NCI-H748 treated with DMSO at 0.1 percent for 48 hours (cell line): Measurements from ENCODE around the gene NCOR2.

ENCODE experiments used
- DNase-seq: peaks from one replicate; lab custom pipeline; 2025; lab: John Stamatoyannopoulos, UW

The NCOR2 gene

GRCh38 chr12:124560146-124560890 is 7.1 kb downstream of the NCOR2 start:
- DNase-seq, result no peak

- no peak for DNase-seq
Measured at GRCh38 chr12:124559182-124560017, 8.0 kb downstream of the NCOR2 start.

GRCh38 chr12:124558313-124558712 is 9.1 kb downstream of the NCOR2 start:
- DNase-seq, result no peak

GRCh38 chr12:124557518-124558223 is 9.7 kb downstream of the NCOR2 start:
- DNase-seq, result no peak

- no peak for DNase-seq
Measured at GRCh38 chr12:124556896-124557501, 10.4 kb downstream of the NCOR2 start.

- no peak for DNase-seq
Measured at GRCh38 chr12:124556074-124556466, 11.3 kb downstream of the NCOR2 start.

- no peak for DNase-seq
Measured at GRCh38 chr12:124555168-124556073, 12.0 kb downstream of the NCOR2 start.

- no peak for DNase-seq
Measured at GRCh38 chr12:124554429-124555029, 12.9 kb downstream of the NCOR2 start.

GRCh38 chr12:124553862-124554428 is 13.5 kb downstream of the NCOR2 start:
- DNase-seq, result no peak

GRCh38 chr12:124551268-124552144 is 15.9 kb downstream of the NCOR2 start:
- DNase-seq, result peak; percentile 39

- DNase-seq, result no peak
Measured at GRCh38 chr12:124550123-124551089, 17.0 kb downstream of the NCOR2 start.

GRCh38 chr12:124549629-124550028 is 17.8 kb downstream of the NCOR2 start:
- no peak for DNase-seq

- DNase-seq, result no peak
Measured at GRCh38 chr12:124548854-124549378, 18.5 kb downstream of the NCOR2 start.

GRCh38 chr12:124547626-124548025 is 19.8 kb downstream of the NCOR2 start:
- DNase-seq, result no peak

- no peak for DNase-seq
Measured at GRCh38 chr12:124545508-124546418, 21.6 kb downstream of the NCOR2 start.

GRCh38 chr12:124544983-124545382 is 22.4 kb downstream of the NCOR2 start:
- DNase-seq, result no peak
